Mononuclear cell (primary cell): ENCODE results near the gene CCS. TPM values are rescaled to one million over a fixed set of nuclear protein-coding genes. Genes with fewer than 3 reads are reported as not detected.
A peak's percentile ranks its signal among the peaks of the same experiment; 100 is the strongest.
"Not testable (repeated sequence)": the region's sequence is repeated elsewhere in the genome, so short reads cannot be mapped to it uniquely, and the experiment has no call there.

ENCODE experiments used
- H3K27me3 ChIP-seq: 2 replicates; pipeline ENCODE4 v1.6.0; 2011; ENCODE audit warnings: low read length, control low read depth; ENCODE audit not compliant: insufficient read depth
- H3K4me1 ChIP-seq: 2 replicates; pipeline ENCODE4 v1.5.1; 2011; ENCODE audit warnings: mild to moderate bottlenecking, low read length, control low read depth; ENCODE audit not compliant: insufficient read depth
- H3K4me3 ChIP-seq: 2 replicates; pipeline ENCODE4 v1.5.1; 2011; ENCODE audit warnings: mild to moderate bottlenecking, low read length, moderate library complexity
- H3K9me3 ChIP-seq: 2 replicates; pipeline ENCODE4 v1.5.1; 2011; ENCODE audit warnings: low read depth, mild to moderate bottlenecking, control low read depth, low read length
- total RNA-seq: library from RNA; depleted of rRNA; stranded (reverse); fragments of >200 nt; gene quantifications from one replicate; pipeline ENCODE4 v1.2.3, GENCODE V29; 2012

Gene CCS
- total RNA-seq, 1 donor = 10.7 TPM

DNA sequence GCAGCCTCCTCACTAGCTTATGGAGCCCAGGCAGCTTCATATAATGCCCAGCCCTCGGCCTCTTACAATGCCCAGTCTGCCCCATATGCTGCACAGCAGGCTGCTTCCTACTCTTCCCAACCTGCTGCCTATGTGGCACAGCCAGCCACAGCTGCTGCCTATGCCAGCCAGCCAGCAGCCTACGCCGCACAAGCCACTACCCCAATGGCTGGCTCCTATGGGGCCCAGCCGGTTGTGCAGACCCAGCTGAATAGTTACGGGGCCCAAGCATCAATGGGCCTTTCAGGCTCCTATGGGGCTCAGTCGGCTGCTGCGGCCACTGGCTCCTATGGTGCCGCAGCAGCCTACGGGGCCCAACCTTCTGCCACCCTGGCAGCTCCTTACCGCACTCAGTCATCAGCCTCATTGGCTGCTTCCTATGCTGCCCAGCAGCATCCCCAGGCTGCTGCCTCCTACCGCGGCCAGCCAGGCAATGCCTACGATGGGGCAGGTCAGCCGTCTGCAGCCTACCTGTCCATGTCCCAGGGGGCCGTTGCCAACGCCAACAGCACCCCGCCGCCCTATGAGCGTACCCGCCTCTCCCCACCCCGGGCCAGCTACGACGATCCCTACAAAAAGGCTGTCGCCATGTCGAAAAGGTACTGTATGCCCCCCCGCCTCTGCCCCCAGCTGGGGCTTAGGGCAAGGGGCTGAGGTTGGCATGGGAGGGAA, 32.2 kb downstream of the CCS start:
- no peaks in the 10 kb centered on the region for H3K9me3 ChIP-seq
- peaks cover 46% of the 10 kb centered on the region for H3K4me1 ChIP-seq
- H3K4me3 ChIP-seq = no peak overlapping the region
- no peaks in the 10 kb centered on the region for H3K27me3 ChIP-seq

DNA sequence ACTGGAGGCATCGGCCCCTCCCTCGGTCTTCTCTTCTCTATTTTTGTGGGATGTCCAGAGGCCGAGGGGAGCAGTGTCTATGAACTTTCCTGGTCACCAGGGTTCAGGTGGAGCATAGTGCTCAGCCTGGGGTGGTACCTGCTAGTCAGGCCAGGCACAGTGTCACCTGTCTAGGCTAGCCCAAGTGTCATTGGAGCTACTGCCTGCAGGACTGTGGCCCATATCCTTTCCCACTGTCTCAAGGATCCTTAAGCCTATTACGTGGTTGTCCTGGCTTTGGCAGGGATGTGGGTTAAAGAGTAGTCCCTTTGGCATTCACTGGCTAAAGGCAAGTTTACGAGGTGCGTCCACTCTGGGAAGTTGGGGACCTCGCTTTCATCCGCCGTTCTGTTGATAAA, 32.8 kb downstream of the CCS start:
- Histone ChIP-seq H3K4me3 (no peak overlapping the region), H3K9me3 (no peaks in the 10 kb centered on the region), H3K4me1 (peaks cover 40% of the 10 kb centered on the region), H3K27me3 (no peaks in the 10 kb centered on the region)

GRCh38 chr11:66626382-66626781, 33.4 kb downstream of the CCS start:
- Histone ChIP-seq H3K9me3 (no peaks in the 10 kb centered on the region), H3K4me3 (no peak overlapping the region), H3K4me1 (peaks cover 34% of the 10 kb centered on the region), H3K27me3 (no peaks in the 10 kb centered on the region)

GRCh38 chr11:66626926-66627325, 33.9 kb downstream of the CCS start:
- H3K27me3 ChIP-seq = no peaks in the 10 kb centered on the region
- H3K4me3 ChIP-seq = no peak overlapping the region
- H3K4me1 ChIP-seq = peaks cover 29% of the 10 kb centered on the region
- H3K9me3 ChIP-seq = no peaks in the 10 kb centered on the region

DNA sequence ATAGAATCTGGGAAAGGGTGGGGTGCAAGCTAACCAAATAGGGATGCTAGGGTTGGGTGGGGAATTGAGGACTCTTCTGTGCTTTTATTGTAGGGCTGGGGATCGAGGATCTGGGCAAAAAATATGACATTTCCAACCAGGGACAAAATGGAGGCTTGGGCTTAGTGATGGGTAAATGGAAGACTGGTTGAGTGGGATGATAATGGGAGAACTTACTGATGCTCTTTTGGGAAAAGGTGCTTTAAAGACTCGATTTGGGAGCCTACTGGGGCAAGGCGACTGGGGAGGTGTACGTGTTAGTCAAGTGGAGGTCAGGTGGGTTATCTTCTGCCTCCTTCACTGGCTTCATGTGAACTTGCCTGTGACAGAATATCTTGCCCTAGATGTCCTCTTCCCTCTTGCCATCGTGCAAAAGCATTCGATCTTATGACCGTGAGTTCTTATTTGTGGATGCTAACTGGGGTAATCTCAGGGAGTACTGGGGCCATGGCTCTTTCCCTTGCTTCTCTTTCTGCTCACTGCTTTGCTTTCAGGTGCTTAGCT, 35.1 kb downstream of the CCS start:
- Histone ChIP-seq H3K4me1 (peaks cover 17% of the 10 kb centered on the region), H3K4me3 (no peak overlapping the region), H3K9me3 (no peaks in the 10 kb centered on the region), H3K27me3 (no peaks in the 10 kb centered on the region)

DNA sequence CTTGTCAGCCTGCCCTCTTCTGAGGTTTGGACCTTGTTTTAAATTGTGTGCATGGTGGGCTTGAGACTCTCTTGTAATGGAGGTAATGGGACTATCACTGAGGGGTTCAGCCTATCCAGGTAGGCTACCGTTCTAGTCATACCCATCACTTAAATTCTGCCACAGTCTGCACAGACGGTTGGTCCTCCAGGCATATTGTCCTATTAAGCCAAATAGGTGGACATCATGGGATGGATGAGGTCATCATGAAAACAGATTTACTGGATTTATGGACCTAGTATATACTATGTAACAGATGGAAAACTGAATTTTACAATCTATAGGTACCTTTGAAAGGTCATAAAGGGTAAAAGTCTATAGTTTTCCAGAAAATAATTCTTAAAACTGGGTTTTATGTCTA, 36.4 kb downstream of the CCS start:
- Histone ChIP-seq H3K4me1 (peaks cover 4% of the 10 kb centered on the region), H3K9me3 (no peaks in the 10 kb centered on the region), H3K27me3 (no peaks in the 10 kb centered on the region), H3K4me3 (no peak overlapping the region)

DNA sequence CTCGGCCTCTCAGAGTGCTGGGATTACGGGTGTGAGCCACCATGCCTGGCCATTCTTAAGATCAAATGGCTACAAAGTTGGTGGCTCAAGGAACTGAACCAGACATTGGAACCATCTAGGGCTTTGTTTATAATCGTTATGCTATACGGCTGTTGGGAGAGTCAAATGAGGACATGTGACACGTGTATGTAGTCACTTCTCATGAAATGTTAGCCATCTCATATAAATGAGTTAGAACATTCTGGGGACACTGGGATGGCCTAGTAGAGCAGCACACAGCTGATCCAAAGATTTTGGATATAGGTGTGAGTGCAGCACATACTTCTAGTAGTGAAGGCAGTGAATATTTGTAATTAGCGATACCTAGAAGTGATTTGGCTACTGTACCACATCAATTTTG, 38.9 kb downstream of the CCS start:
- Histone ChIP-seq H3K4me1 (peaks cover under 1% of the 10 kb centered on the region), H3K27me3 (no peaks in the 10 kb centered on the region), H3K4me3 (no peak overlapping the region), H3K9me3 (no peaks in the 10 kb centered on the region)

DNA sequence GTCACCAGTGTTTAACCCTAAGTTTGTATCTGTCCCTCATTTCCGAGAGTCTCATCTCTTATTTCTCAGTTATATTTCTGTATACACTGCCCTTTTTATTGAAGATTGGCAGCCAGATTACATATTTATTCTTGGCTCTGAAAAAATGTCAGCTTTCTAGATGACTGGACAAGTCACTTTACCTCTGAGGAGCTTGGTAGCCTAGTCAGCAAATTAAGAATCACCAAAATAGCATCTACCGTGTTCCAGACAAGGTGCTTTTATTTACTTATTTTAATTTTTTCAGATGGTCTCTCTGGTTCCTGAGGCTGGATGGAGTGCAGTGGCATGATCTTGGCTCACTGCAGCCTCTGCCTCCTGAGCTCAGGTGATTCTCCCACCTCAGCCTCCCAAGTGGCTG, 40.0 kb downstream of the CCS start:
- Histone ChIP-seq H3K9me3 (no peaks in the 10 kb centered on the region), H3K4me3 (no peak overlapping the region), H3K4me1 (peaks cover 11% of the 10 kb centered on the region), H3K27me3 (no peaks in the 10 kb centered on the region)

GRCh38 chr11:66636411-66636810, 43.4 kb downstream of the CCS start:
- H3K4me3 ChIP-seq = no peak overlapping the region
- H3K4me1 ChIP-seq = peaks cover 37% of the 10 kb centered on the region
- H3K9me3 ChIP-seq = no peaks in the 10 kb centered on the region
- H3K27me3 ChIP-seq = no peaks in the 10 kb centered on the region

- Histone ChIP-seq H3K4me3 (peak overlapping the region; percentile 38), H3K4me1 (peaks cover 50% of the 10 kb centered on the region), H3K27me3 (no peaks in the 10 kb centered on the region), H3K9me3 (no peaks in the 10 kb centered on the region)
Observed at GRCh38 chr11:66637557-66638176, 44.7 kb downstream of the CCS start.

GRCh38 chr11:66638177-66639065, 45.4 kb downstream of the CCS start, which contains the start of gene RBM4:
TSS of gene RBM4 (plus strand) at chr11:66638703. CDS start at chr11:66639712, 1,009 bp downstream.
- Histone ChIP-seq H3K27me3 (no peaks in the 10 kb centered on the region), H3K4me1 (peaks cover 54% of the 10 kb centered on the region), H3K9me3 (no peaks in the 10 kb centered on the region), H3K4me3 (peak within 1 kb of the TSS; percentile 95)

- Histone ChIP-seq H3K27me3 (no peaks in the 10 kb centered on the region), H3K4me3 (peak overlapping the region; percentile 95), H3K9me3 (no peaks in the 10 kb centered on the region), H3K4me1 (peaks cover 63% of the 10 kb centered on the region)
Observed at GRCh38 chr11:66639066-66639813, 46.3 kb downstream of the CCS start.

- H3K9me3 ChIP-seq, H3K27me3 ChIP-seq, H3K4me3 ChIP-seq: not testable (repeated sequence)
- peaks cover 69% of the 10 kb centered on the region for H3K4me1 ChIP-seq
Observed at GRCh38 chr11:66639814-66640340, 46.9 kb downstream of the CCS start.

- Histone ChIP-seq H3K9me3 (no peaks in the 10 kb centered on the region), H3K4me3 (no peak overlapping the region), H3K4me1 (peaks cover 87% of the 10 kb centered on the region), H3K27me3 (no peaks in the 10 kb centered on the region)
Observed at GRCh38 chr11:66641834-66642233, 48.8 kb downstream of the CCS start.
